Suprapubic skin (tissue), 4 donors: ENCODE data around the gene XKR3. TPM values are rescaled to one million over a fixed set of nuclear protein-coding genes. Genes with fewer than 3 reads are reported as not detected.

Experiments
- DNase-seq, 2 donors: peaks; one replicate each; pipeline ENCODE4 v3.0.0-alpha.2; 2019; ENCODE audit warnings: low spot score in 2 of 2
- H3K27ac ChIP-seq: fragments of 200-600 bp; sonication (generic); one replicate; pipeline ENCODE4 v1.5.1; 2019
- H3K27me3 ChIP-seq: fragments of 200-600 bp; sonication (generic); one replicate; pipeline ENCODE4 v1.5.1; 2019
- H3K36me3 ChIP-seq: fragments of 200-600 bp; sonication (generic); one replicate; pipeline ENCODE4 v1.5.1; 2019
- H3K4me1 ChIP-seq: fragments of 200-600 bp; sonication (generic); one replicate; pipeline ENCODE4 v1.5.1; 2019
- H3K4me3 ChIP-seq: fragments of 200-600 bp; sonication (generic); one replicate; pipeline ENCODE4 v1.5.1; 2019; ENCODE audit warnings: mild to moderate bottlenecking
- H3K9me3 ChIP-seq: fragments of 200-600 bp; sonication (generic); one replicate; pipeline ENCODE4 v1.5.1; 2019
- CTCF ChIP-seq, 2 donors: fragments of 200-600 bp in 1 of 2; fragments of 450-650 bp in 1 of 2; sonication (generic) in 1 of 2; IDR thresholded peaks; one replicate each; pipeline ENCODE4 v1.5.1; 2016 to 2019; ENCODE audit warnings: antibody characterized with exemption in 2 of 2, mild to moderate bottlenecking in 1 of 2, moderate library complexity in 1 of 2
- EP300 ChIP-seq: sonication (generic); formaldehyde crosslinking; IDR thresholded peaks from one replicate; pipeline ENCODE4 v1.6.1; 2017; ENCODE audit warnings: antibody characterized with exemption
- POLR2A ChIP-seq, 2 donors: fragments of 450-650 bp; IDR thresholded peaks; one replicate each; pipeline ENCODE4 v1.6.1; 2017; ENCODE audit warnings: antibody characterized with exemption in 2 of 2, mild to moderate bottlenecking in 2 of 2, moderate library complexity in 2 of 2
- POLR2AphosphoS5 ChIP-seq, 3 donors: sonication (generic); formaldehyde crosslinking; IDR thresholded peaks; one replicate each; pipeline ENCODE4 v1.6.1; 2017; ENCODE audit warnings: antibody characterized with exemption in 3 of 3
- WGBS: methylation state at CpG from one replicate; pipeline ENCODE4 v1.1.5; 2018; 5-methylcytosine and 5-hydroxymethylcytosine counted together
- total RNA-seq, 4 donors: library from RNA; depleted of rRNA; stranded (reverse); fragments of >200 nt; gene quantifications; one replicate each; pipeline ENCODE4 v1.1.0, GENCODE V29; 2016

Gene XKR3
- total RNA-seq, 4 donors from 2014 or later: not detected

GRCh38 chr22:16815073-16815472 lies 10.1 kb downstream of the XKR3 start:
- Histone ChIP-seq H3K27me3 (no peaks in the 10 kb centered on the region), H3K4me3 (no peak overlapping the region), H3K27ac (no peak overlapping the region), H3K36me3 (no peaks in the 10 kb centered on the region), H3K9me3 (peaks cover 3% of the 10 kb centered on the region), H3K4me1 (no peaks in the 10 kb centered on the region)
- DNase-seq: no peak
- TF ChIP-seq CTCF (IDR thresholded peaks at IDR 0.05): no peak
- TF ChIP-seq EP300: no peak
- no peak for TF ChIP-seq POLR2A (IDR thresholded peaks at IDR 0.05)
- no peak for TF ChIP-seq POLR2AphosphoS5 (IDR thresholded peaks at IDR 0.05)
- WGBS: 79% methylated on average over 1 of the region's 1 CpG

GRCh38 chr22:16810188-16810802 lies 14.9 kb downstream of the XKR3 start:
- H3K27me3 ChIP-seq: no peaks in the 10 kb centered on the region
- WGBS: 70% methylated on average over 4 of the region's 4 CpGs
- H3K9me3 ChIP-seq: no peaks in the 10 kb centered on the region
- no peak for DNase-seq
- H3K36me3 ChIP-seq: no peaks in the 10 kb centered on the region
- no peak for TF ChIP-seq POLR2AphosphoS5 (IDR thresholded peaks at IDR 0.05)
- no peak for TF ChIP-seq POLR2A (IDR thresholded peaks at IDR 0.05)
- no peak for TF ChIP-seq EP300
- TF ChIP-seq CTCF (IDR thresholded peaks at IDR 0.05): no peak
- H3K4me3 ChIP-seq: no peak overlapping the region
- no peaks in the 10 kb centered on the region for H3K4me1 ChIP-seq
- H3K27ac ChIP-seq: no peak overlapping the region

- Histone ChIP-seq H3K27me3 (no peaks in the 10 kb centered on the region), H3K9me3 (no peaks in the 10 kb centered on the region), H3K36me3 (no peaks in the 10 kb centered on the region), H3K4me3 (no peak overlapping the region), H3K4me1 (no peaks in the 10 kb centered on the region), H3K27ac (no peak overlapping the region)
- TF ChIP-seq POLR2AphosphoS5 (IDR thresholded peaks at IDR 0.05): no peak
- no peak for TF ChIP-seq CTCF (IDR thresholded peaks at IDR 0.05)
- TF ChIP-seq POLR2A (IDR thresholded peaks at IDR 0.05): no peak
- TF ChIP-seq EP300: no peak
- 43% methylated on average over 2 of the region's 2 CpGs for WGBS
- no peak for DNase-seq
Measured at GRCh38 chr22:16808744-16809143, 16.5 kb downstream of the XKR3 start.

GRCh38 chr22:16807109-16807508 lies 18.1 kb downstream of the XKR3 start:
- Histone ChIP-seq H3K27ac (no peak overlapping the region), H3K4me3 (no peak overlapping the region), H3K9me3 (no peaks in the 10 kb centered on the region), H3K36me3 (no peaks in the 10 kb centered on the region), H3K4me1 (no peaks in the 10 kb centered on the region), H3K27me3 (no peaks in the 10 kb centered on the region)
- no peak for TF ChIP-seq CTCF (IDR thresholded peaks at IDR 0.05)
- no peak for TF ChIP-seq EP300
- TF ChIP-seq POLR2AphosphoS5 (IDR thresholded peaks at IDR 0.05): no peak
- TF ChIP-seq POLR2A (IDR thresholded peaks at IDR 0.05): no peak
- DNase-seq: no peak
- WGBS: 42% methylated on average over 2 of the region's 2 CpGs

- 77% methylated on average over 5 of the region's 5 CpGs for WGBS
- Histone ChIP-seq H3K4me3 (no peak overlapping the region), H3K27me3 (no peaks in the 10 kb centered on the region), H3K4me1 (no peaks in the 10 kb centered on the region), H3K36me3 (no peaks in the 10 kb centered on the region), H3K9me3 (no peaks in the 10 kb centered on the region), H3K27ac (no peak overlapping the region)
- DNase-seq: no peak
- TF ChIP-seq CTCF (IDR thresholded peaks at IDR 0.05) (no peak), POLR2AphosphoS5 (IDR thresholded peaks at IDR 0.05) (no peak), EP300 (no peak), POLR2A (IDR thresholded peaks at IDR 0.05) (no peak)
Measured at GRCh38 chr22:16806401-16806800, 18.8 kb downstream of the XKR3 start.
